NCI-H1417 (cell line): Measurements from ENCODE around the gene ARHGEF12.

Experiments
- DNase-seq, 3 experiments: peaks; one replicate each; lab custom pipeline; 2025; lab: John Stamatoyannopoulos, UW

The ARHGEF12 gene

DNA sequence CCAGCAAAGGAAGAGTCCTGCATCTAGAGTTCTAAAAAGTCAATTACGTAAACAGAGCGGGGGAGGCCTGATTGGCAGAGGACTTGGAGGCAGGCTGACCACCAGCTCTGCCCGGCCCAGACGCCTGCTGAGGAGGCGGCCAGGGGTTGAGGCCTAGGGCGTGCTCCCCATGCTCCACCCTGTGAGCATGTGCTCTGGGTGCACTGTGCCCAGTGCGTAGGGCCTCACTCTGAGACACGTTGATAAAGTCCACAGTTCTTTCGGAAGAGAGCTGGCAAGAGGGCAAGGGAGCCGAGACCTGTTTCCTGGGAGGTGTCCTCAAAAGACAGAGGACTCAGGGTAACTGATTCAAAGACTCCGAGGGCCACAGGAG lies 200.6 kb downstream of the ARHGEF12 start:
- no peak for DNase-seq

- no peak for DNase-seq
These were observed 201.8 kb downstream of the ARHGEF12 start for GRCh38 chr11:120537996-120538395.

DNA sequence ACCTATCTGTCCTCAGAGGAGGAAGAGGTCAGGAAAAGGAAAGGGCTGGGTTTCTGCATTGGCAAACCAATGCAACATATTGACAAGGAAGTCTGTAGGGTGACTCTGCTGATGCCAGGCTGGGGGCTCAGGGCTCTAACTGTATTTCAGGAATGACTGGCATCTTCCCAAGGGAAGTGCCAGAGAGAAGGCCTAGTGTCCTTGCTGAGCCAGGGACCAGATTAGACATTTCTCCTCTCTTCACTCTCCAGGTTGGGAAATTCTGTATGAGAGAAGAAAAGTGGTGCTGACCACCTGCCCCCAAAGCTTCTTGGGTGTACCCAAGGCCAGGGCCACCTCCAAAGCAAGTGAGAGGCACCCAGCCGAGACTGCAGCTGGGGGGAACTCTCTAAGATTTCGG lies 202.5 kb downstream of the ARHGEF12 start:
- DNase-seq, result no peak
